ENCODE results near the gene PXDN.
A peak's percentile ranks its signal among the peaks of the same experiment; 100 is the strongest.

PXDN gene

GRCh38 chr2:1744446-1745170, at the start of gene PXDN:
Gene PXDN, minus strand, starts transcription at chr2:1744515. Its CDS starts 60 bp downstream, at chr2:1744455.
- H3K4me3 ChIP-seq (ENCODE audit: control insufficient read depth, low read depth, low read length), result peak within 1 kb of the TSS; percentile 70
- TF ChIP-seq CTCF (IDR thresholded peaks at IDR 0.05; ENCODE audit: control insufficient read depth, insufficient read depth, low read depth, low read length, missing control alignments), result no peak
- DNase-seq (ENCODE audit: low read depth), result no peak

- H3K4me3 ChIP-seq (ENCODE audit: control insufficient read depth, low read depth, low read length), result no peak overlapping the region
- DNase-seq (ENCODE audit: low read depth), result no peak
- no peak for TF ChIP-seq CTCF (IDR thresholded peaks at IDR 0.05; ENCODE audit: control insufficient read depth, insufficient read depth, low read depth, low read length, missing control alignments)
These were observed 49.6 kb upstream of the PXDN start for GRCh38 chr2:1793868-1794445.

- TF ChIP-seq CTCF (IDR thresholded peaks at IDR 0.05; ENCODE audit: control insufficient read depth, insufficient read depth, low read depth, low read length, missing control alignments), result no peak
- no peak for DNase-seq (ENCODE audit: low read depth)
These were observed 48.9 kb upstream of the PXDN start for GRCh38 chr2:1793001-1793867.

GRCh38 chr2:1791685-1792435, 47.5 kb upstream of the PXDN start:
- DNase-seq (ENCODE audit: low read depth), result peak; percentile 72
- no peak overlapping the region for H3K4me3 ChIP-seq (ENCODE audit: control insufficient read depth, low read depth, low read length)
- TF ChIP-seq CTCF (IDR thresholded peaks at IDR 0.05; ENCODE audit: control insufficient read depth, insufficient read depth, low read depth, low read length, missing control alignments), result no peak

More at GRCh38 chr2:1793001-1793867, 48.9 kb upstream of the PXDN start:
- no peak overlapping the region for H3K4me3 ChIP-seq (ENCODE audit: control insufficient read depth, low read depth, low read length)

- no peak for DNase-seq (ENCODE audit: low read depth)
- no peak overlapping the region for H3K4me3 ChIP-seq (ENCODE audit: control insufficient read depth, low read depth, low read length)
- TF ChIP-seq CTCF (IDR thresholded peaks at IDR 0.05; ENCODE audit: control insufficient read depth, insufficient read depth, low read depth, low read length, missing control alignments), result no peak
These were observed 46.8 kb upstream of the PXDN start for GRCh38 chr2:1791006-1791605.

GRCh38 chr2:1790473-1790872, 46.2 kb upstream of the PXDN start:
- no peak for TF ChIP-seq CTCF (IDR thresholded peaks at IDR 0.05; ENCODE audit: control insufficient read depth, insufficient read depth, low read depth, low read length, missing control alignments)
- H3K4me3 ChIP-seq (ENCODE audit: control insufficient read depth, low read depth, low read length), result no peak overlapping the region
- DNase-seq (ENCODE audit: low read depth), result no peak
